CMK (cell line): ENCODE results near the gene SDSL.

Source experiments
- DNase-seq: peaks from one replicate; pipeline ENCODE4 v3.0.0-alpha.2; 2010; ENCODE audit warnings: low read depth

Gene SDSL

DNA sequence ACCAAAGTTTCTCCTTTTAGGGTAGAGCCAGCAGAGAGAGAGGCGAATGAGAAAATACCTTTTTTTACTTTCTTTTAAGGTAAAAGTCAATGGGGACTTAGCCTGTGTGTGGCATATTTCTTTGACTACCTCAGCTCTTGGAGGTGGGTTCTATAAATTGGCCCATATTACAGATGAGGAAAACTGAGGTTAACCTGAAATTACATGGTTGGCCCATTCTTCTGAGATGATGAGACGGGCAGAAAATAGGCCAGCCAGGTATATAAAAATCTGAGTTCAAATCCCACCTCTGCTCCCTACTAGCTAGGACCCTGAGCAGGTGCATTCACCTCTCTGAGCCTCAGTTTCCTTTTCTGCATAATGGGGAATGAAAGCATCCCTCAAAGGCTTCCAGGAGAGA lies 27.1 kb downstream of the SDSL start:
- no peak for DNase-seq

DNA sequence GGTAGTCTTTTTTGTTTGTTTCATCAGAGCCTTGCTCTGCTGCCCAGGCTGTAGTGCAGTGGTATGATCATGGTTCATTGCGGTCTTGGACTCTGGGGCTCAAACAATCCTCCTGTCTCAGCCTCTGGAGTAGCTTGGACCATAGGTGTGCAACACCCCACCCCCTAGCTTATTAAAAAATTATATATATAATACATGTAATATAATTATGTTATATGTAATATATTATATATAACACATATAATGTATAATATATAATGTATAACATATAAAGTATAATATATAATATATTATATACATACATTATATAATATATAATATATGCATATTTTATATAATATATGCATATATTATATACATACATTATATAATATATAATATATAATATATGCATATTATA lies 27.7 kb downstream of the SDSL start:
- no peak for DNase-seq

DNA sequence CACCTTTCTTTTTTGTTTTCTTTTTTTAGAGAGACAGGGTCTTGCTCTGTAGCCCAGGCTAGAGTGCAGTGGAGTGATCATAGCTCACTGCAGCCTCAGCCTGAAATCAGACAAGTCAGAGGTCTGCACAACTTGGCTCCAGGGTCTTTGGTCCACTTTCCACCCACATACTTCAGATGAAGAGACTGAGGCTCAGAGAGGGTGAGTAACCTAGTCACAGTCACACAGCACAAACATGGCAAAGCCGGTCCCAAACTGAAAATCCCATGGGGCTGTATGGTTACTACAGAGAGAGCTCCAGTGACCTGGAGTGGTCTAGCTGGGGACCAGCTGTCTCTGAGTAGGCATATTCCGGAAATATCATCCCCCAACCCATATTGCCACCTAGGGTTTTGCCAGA lies 30.3 kb downstream of the SDSL start:
- DNase-seq = no peak

DNA sequence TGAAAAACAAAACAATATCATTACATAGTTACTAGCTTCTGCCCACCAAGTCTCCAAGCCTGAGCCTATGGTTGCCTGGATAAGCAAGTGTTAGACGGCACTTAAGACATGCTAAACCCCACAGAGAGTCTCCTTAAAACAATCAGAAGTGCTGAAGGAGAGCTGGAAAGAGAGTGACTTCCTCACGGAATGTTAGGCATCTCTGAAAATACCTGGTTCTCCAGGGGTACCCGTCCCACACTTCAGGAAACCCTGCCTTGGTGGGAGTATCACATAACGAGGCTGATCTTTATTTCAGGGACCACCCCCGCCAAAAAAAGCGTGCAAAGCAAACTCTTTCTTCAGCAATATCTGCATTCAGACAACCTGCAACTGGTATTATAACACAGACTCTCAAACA lies 31.1 kb downstream of the SDSL start:
- DNase-seq = no peak

DNA sequence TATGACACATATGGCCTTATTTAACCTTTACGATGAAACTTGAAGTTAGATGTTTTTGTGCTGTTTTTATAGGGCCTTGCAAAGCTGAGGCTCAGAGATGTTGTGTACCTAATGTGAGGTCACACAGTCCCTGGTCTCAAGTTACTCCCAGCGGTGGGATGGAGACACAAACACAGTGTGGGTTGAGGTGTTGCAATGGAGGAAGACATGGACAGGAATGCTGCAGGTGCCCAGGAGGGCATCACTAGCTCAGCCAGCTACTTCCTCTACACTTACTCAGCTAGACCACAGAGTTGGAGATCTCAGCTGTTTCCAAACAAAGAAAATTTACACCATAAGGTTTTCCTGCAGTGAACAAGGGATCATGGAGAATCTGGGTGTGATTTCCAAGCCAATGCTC lies 34.0 kb downstream of the SDSL start:
- DNase-seq = no peak

DNA sequence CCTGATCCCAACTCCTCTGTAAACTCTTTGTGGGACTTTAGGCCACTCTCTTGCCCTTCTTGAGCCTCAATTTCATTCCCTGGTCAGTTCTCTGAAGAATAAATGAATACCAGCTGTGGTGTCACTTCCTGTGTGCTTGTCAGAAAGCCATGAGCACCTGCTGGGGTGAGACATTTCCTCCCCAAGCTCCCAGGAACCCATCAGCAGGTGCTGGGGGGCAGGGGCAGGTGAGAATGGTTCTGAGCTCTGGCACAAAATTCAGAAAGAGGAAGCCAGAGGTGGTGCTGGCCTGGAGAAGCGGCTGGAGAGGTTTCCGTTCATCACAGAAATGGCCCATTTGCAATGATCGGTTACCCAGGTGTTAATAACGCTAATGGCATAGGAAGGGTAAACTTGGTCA lies 34.6 kb downstream of the SDSL start:
- DNase-seq = no peak

DNA sequence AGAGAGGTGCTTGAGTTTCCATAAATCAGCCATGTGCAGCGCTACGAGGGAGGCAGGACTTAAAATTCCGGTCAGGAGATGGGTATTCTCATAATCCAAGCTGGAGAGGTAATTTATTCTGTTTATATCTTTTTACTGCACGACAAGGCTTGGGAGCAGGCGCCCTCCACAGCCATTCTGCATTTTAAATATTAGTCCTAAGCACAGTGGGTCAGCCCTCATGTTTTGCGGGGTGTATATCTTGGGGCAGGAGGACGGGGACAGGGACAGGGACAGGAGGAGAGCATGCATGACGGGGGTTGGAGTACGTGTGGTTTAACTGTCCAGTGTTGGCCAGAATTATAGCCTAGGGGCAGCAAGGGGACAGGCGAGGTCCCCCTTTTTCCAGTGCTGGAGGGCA lies 35.0 kb downstream of the SDSL start:
- no peak for DNase-seq

DNA sequence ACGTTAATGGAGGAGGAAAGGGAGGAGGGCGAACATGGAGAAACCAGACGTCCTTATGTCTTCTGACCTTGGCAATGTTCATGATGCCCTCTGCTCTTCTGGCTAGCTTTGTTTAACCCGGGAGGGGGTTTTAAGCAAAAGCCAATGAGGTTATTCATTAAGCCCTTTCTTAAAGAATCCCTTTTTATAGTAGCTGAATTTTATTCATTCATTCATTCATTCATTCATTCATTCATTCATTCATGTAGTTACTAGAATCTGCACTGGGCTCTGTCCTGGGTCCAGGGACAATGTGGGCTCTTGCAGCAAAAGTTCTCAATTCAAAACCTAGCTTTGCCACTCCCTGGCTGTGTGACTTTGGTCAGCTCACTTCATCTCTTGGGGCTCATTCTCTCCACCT lies 35.5 kb downstream of the SDSL start:
- no peak for DNase-seq

DNA sequence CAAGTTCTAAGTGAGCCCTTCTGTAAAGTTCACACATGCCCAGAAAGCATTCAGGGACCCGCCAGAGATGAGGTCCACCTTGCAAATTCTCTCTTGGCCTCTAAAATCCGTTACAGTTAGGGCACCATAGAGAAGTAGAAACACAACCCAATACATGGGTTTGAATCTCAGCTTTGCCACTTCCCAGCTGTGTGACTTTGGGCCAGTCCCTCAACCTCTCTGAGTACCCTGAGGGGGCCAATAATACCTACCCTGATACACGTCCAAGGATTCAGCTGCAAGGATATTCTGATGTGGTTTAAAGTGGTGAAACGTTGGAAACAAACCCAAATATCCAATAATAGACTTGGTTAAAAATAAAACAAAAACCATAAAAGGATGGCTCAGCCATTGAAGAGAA lies 37.8 kb downstream of the SDSL start:
- no peak for DNase-seq

DNA sequence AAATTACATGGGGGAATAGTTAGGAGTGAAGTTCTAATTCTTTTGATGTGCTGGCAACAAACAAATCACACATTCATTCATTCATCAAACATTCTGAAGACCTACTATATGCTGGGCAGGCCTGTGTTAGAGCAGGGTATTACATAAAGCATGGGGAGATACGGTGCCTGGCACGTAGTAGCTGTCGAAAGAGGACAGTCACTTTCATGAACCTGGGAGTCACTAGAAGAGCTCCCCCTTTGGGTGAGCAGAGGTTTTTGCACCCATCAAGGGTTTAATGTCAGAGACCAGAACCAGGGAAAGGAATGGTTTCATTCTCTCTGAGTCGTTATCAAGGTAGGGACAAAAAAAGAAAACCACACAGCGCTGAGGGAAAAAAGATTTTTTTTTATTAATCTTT lies 39.5 kb downstream of the SDSL start:
- DNase-seq = peak; percentile 14

DNA sequence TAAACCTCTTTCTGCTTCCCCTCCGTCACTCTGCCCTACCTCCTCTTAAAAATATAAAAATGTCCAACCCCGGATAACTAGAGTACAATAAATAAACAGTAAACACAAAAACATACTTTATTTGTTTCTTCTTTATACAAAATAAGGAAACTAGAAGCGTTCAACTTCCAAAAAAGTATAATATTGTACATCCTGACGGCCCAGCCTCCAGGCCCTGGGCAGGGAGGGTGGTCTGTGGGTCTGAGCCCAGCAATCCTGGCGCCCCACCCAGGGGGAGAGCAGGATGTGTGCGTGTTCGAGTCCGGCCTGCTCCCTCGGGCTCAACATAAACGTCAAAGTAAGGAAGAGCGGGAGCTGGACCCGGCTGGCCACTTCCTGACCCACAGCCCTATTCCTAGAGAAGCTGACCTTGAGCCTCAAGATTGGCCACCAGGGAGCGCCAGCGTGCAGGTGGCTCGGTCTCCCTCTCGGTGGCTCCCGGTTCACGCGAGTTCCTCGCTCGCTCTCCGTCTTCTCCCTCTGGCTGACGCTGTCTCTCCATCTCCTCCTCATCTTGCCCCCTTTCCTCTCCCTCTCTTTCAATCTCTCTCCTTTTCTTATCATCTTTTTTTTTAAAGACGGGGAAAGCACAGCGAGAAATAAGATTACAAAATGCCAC lies 40.1 kb downstream of the SDSL start:
- DNase-seq = peak; percentile 65

DNA sequence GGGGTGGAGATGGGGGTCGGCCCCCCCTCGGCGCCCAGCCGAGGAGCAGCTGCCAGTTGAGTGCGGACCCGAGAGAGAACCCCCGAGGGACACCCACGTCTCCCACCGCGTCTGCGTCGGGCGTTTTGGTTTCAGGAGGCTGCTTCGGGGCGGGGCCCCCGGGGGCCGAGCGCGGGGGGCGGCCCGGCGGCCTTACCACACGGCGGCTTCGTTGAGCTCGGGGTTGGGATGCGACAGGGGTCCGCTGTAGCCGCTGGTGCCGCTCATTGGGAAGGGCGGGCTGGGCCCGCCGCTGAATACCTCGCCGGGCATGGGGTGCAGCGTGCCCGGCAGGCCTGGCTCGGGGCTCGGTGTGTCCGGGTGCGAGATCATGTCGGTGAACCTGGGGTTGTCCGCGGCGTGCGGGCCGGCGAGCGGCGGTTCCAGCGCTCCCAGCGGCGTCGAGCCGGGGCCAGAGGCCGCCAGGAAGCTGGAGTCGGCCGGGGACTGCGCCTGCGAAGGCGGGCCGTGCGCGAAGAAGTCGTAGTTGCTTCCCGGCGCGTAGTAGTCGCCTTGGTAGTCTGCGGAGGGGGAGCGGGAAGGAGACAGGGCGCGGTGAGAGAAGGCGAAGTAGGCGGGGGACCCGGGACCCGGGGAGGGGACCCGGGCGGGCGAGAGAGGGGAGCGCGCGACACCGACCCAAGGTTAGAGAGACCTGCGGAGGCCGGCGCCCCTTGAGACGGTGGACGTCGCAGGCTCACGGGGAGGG lies 41.0 kb downstream of the SDSL start:
- DNase-seq = no peak

DNA sequence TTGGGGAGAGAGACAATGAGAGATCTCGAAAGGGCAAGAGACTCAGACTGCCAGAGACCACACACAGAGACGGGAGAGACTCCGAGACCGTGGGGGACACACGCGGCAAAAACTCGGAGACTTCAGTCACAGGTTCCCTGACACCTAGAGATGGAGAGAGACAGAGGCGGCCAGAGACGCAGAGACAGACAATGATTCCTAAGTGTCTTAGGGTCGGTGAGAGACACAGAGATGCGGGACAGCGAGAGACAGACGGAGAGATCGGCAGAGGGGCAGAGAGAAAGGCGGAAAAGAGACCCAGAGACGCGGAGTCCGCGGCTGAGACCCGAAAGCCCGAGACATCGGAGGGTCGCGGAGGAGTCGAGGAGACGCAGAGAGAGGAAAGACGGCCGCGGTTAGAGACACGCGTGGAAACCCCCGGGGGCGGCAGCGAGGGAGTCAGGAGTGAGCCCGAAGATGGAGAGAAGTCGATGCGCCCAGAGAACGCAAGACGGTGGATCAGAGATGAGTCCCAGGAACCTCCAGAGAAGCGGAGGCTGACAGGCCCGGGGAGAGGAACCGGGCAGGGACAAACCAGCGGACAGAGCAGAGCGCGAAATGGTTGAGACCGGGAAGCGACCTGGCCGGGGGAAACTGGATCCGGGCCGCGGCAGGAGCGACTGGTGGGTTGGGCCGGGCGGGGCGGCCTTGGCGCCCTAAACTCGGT lies 41.7 kb downstream of the SDSL start:
- DNase-seq = no peak

DNA sequence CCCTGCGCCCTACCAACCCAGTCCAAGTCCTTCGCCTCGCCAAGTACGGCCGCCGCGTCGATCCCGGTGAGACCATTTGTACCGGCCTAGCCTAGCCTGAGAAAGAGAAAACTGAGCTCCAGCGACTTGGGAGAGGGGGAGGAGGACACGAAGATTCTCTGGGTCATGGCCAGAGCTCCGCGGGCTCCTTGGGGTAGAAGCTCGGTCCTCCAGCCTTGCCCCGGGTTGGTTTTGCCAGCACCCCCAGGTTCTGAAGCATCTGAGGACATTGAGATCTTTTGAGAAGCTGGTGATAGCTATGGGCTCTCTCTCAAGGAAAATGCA lies 42.2 kb downstream of the SDSL start:
- DNase-seq = no peak

DNA sequence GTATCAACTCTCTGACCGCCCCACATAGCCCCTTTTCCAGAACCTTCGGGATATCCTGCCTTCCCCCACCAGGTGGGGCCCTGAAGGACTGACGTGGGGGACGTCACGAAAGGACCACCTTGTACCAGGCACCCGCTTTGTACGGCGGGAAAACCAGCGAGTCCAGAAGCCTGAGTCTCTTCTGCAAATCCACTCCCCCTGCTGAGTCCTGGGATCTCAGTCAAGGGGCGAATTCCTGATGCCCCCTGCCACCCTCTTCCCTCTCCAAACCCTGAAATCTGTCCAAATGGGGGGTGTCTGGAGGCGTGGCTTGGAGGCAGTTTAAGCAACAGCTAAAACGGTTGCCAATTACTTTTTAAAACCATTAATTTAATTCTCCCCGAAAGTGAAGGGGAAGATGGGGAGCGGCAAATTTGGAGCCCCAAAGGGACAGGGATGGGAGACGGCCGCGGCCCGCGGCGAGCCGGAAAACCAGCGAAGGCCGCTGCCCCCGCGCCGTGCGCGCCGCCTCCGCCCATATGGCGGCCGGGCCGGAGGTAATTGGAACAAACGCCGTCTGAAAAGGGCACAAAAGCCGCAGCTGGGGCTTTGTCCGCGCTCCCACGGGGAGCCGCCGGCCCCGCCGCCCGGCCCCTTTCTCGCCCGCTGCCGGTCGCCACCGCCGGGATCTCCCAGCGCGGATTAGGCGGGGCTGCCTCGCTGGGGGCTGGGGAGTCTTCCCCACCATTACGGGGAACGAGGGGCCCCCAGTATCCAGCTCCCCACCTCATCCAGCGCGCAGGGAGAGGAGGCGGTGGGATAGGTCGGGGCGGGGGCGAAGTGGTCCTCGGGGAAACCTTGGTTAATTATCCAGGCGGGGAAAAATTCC lies 42.9 kb downstream of the SDSL start:
- no peak for DNase-seq

DNA sequence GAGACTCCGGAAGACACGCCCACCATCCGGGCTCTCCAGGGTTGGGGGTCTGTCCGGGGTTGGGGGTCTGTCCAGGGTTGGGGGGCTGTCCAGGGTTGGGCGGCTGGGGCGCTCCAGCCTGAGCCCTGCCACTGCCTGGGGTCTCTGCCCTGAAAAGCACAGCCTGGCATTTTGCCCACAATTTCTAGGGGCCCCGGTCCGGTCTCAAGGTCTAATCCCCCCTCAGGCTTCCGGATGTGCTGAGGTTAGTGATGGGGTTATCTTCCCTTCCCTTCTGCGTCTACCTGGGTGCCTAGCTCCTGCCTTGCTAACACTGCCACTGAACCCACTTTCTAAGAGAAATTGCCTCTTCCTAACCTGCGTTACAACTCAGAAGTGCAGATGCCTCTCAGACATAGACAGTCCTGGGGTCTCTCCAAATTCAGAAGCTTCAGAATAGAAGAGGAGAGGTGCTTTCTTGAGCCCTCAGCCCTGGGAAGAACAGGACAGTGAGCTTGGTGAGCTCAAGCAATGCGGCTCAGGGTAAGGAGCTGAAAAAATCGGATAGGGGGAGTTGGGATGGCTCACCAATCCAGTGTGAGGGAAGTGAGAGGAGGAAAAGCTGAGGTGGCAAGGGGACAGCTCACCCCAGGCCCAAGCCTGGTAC lies 43.8 kb downstream of the SDSL start:
- DNase-seq = no peak

DNA sequence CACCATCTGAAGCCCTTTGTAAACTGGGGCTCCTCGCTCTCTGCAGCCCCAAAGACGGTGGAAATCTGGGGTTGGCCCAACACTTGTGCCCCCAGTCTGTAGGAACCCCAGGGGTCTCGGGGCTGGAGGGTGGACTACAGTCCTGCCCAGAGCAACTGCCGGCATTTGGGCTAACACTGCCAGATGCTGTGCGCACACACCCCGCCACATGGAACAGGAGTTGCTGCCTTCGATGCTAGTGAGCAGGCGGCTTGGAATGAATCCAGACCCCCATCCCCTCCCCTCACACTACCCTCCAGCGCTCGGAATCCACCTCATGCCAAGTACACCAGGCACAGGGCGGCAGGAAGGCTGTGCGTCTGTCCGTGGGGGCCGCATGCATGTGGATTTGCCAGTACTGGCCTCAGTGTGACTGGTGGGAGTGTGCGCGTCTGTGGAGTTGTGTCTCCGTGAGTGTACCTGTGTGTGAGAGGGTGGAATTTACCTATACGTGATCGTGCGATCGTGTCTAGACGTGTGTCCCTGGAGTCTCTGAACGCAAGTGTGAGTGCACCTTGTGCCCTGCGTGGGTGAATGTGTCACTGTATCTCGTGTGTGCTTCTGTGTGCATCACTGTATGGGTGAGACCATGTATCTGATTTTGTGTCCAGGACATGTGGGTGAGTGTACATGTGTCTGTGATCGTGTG lies 44.4 kb downstream of the SDSL start:
- DNase-seq = no peak

DNA sequence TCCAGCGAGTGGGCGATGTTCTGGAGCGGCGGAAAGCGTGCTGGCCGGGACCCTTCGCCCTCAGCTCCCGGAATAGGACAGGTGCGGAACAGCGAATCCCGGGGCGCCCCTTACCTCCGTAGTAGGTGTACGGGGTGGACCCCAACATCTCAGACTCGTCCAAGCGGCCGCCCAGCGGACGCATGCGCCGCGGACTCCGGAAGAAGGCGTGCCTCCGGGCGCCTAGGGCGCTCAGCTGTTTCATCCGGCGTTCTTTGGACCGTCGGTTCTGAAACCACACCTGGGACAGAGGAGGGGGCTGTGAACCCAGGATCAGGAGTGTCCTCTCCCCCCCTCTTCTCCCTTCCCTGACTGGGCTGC lies 44.9 kb downstream of the SDSL start:
- DNase-seq = no peak

DNA sequence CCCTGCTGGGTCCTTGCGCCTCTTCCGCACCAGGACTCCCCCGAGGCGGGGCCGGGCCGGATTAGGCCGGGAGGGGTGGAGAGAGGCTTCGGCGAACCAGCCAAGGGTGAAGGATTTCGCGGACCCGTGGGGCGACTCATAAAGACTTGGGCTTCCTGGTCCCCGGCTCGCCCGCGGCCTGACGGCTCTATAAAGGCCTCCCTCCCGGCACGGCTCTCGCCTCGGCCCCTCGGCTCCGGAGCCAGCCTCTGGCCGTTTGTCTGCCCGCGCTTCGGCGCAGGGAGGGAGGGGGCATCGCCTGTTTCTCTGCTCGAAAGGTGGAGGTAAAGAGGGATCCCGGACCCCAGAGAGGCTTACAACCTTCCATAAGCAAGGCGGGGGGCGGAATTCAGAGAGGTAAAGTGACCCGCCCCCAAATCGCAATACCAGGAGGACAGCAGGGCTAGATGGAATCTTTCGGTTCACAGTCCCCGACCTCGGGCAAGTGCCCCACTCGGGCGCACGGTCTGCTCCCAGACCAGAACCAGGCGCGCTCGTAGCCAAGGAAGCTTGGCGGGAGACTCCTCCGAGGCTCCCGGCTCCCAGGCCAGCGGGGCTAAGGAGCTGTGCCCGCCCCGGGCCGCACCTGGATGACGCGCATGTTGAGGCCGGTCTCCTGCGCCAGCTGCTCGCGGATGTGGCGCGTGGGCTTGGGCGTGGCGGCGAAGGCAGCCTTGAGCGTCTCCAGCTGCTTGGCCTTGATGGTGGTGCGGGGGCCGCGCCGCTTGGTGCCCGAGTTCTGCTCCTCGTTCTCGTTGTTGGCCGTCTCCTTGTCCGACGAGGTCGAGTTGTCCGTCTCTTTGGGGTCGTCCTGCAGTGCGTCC lies 45.6 kb downstream of the SDSL start:
- no peak for DNase-seq

DNA sequence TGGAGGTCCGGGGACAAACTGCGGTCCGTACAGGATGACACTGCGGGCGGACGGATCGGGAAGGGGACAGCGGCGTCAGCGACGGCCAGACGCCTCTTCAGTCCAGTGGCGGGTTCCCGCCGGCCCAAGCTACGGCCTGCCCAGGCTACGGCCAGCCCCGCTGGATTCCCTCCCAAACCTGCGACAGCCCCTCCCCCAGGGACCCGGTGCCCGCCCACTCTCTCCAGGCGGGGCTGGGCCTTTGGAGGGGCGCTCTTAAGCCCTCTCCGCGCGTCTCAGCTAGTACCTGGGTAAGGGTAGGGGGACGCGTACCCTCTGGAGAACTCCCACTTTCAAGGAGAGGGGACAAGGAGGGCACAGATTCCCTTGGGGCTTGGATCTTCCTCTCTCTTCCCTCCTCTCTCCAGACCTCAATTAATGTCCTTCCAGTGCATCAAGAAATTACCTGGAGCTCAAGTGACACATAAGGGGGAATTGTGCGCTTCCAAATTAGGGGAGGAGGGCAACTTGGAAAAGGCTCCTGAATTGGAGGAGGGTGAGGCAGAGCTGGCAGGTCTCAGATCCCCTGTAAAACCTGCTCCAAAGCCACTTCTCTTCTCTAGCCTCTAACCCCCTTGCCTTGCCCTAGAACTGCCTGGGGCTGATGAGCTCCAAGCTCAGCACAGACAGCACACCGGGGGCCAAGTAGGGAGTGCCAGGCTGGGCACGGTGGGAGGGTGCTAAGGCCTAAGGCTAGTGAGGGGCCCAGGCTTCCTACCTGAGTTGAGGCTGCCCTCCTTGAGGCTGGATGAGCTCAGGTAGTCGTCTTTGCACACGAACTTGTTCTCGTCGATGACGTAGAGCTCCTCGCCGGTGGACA lies 46.4 kb downstream of the SDSL start:
- no peak for DNase-seq
